Lower leg skin (tissue), 4 donors: ENCODE results near the gene PRCD. TPM values are rescaled to one million over a fixed set of nuclear protein-coding genes. Genes with fewer than 3 reads are reported as not detected.
A peak's percentile ranks its signal among the peaks of the same experiment; 100 is the strongest.

Experiments
- DNase-seq, 2 donors: peaks; one replicate each; pipeline ENCODE4 v3.0.0-alpha.2; 2019; ENCODE audit warnings: low spot score in 2 of 2
- H3K4me3 ChIP-seq: fragments of 200-600 bp; sonication (generic); 2 replicates; pipeline ENCODE4 v1.5.1; 2017; ENCODE audit warnings: mild to moderate bottlenecking, low read depth; ENCODE audit not compliant: poor library complexity, severe bottlenecking
- POLR2A ChIP-seq, 2 donors: fragments of 450-650 bp; IDR thresholded peaks; one replicate each; pipeline ENCODE4 v1.6.1; 2016 to 2017; ENCODE audit warnings: antibody characterized with exemption in 2 of 2, mild to moderate bottlenecking in 1 of 2, moderate library complexity in 1 of 2
- WGBS, 2 donors: methylation state at CpG; one replicate each; pipeline ENCODE4 v1.1.5; 2018; 5-methylcytosine and 5-hydroxymethylcytosine counted together
- intact Hi-C: fragments of 100-400 bp; cut with DNase I; formaldehyde crosslinking; loops from one replicate; pipeline ENCODE4 v1.15.0; 2023; ENCODE audit warnings: low total_unique reads
- total RNA-seq, 4 donors: library from RNA; depleted of rRNA; stranded (reverse); fragments of >200 nt; gene quantifications; one replicate each; pipeline ENCODE4 v1.1.0, GENCODE V29; 2016
- TF ChIP-seq, protein P1 (sequence below), 3 donors: fragments of 450-650 bp; IDR thresholded peaks; one replicate each; pipeline ENCODE4 v1.5.1; 2016; ENCODE audit warnings: antibody characterized with exemption in 3 of 3, mild to moderate bottlenecking in 3 of 3, moderate library complexity in 2 of 3

The PRCD gene
- total RNA-seq, 4 donors from 2014 or later: 0.42 to 7.5 (median 4.0) TPM

DNA sequence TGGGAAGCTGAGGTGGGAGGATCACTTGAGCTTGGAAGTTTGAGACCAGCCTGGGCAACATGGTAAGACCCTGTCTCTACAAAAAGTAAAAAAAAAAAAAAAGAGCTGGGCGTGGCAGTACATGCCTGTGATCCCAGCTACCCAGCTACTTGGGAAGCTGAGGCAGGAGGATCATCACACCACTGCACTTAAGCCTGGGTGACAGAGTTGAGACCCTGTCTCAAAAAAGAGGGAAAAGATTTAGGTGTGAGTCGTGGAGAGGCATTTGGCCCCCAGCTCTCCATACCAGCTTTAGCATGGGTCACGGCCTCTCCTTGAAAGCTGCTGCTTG, 26.7 kb downstream of the PRCD start:
- WGBS, 2 donors: 61 to 79% methylated on average over 3 of the region's 3 CpGs

DNA sequence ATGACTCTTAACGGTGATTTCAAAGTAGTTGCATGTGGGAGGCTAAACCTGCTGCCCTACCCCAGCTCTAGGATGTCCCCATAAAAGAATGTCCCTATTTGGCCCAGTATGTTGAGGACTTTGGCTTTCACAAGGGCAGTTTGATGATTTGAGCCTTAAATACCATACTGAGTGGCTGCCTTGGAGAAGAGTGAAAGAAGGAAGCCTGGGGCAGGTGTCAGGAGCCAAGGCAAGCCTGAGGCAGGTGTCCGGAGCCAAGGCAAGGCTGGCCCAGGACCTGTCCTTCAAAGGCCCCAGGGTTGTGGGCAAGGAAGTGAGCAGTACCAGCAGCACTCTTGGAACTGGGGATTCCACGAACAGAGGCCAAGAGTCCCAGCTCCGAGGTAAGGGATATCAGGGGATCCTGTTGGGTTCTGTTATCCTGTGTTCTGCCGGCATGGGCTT, 27.2 kb downstream of the PRCD start:
- intact Hi-C loops: no loop called here
- H3K4me3 ChIP-seq: no peak overlapping the region
- TF ChIP-seq, protein P1, sequence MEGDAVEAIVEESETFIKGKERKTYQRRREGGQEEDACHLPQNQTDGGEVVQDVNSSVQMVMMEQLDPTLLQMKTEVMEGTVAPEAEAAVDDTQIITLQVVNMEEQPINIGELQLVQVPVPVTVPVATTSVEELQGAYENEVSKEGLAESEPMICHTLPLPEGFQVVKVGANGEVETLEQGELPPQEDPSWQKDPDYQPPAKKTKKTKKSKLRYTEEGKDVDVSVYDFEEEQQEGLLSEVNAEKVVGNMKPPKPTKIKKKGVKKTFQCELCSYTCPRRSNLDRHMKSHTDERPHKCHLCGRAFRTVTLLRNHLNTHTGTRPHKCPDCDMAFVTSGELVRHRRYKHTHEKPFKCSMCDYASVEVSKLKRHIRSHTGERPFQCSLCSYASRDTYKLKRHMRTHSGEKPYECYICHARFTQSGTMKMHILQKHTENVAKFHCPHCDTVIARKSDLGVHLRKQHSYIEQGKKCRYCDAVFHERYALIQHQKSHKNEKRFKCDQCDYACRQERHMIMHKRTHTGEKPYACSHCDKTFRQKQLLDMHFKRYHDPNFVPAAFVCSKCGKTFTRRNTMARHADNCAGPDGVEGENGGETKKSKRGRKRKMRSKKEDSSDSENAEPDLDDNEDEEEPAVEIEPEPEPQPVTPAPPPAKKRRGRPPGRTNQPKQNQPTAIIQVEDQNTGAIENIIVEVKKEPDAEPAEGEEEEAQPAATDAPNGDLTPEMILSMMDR (IDR thresholded peaks at IDR 0.05): no peak
- WGBS, 2 donors: 50 to 59% methylated on average over 5 of the region's 5 CpGs
- no peak for DNase-seq

More for the DNA sequence above, 26.7 kb downstream of the PRCD start:
- no peak for DNase-seq
- TF ChIP-seq, protein P1 (IDR thresholded peaks at IDR 0.05): no peak
- TF ChIP-seq POLR2A (IDR thresholded peaks at IDR 0.05): no peak
- intact Hi-C loops: no loop called here
- no peak overlapping the region for H3K4me3 ChIP-seq

DNA sequence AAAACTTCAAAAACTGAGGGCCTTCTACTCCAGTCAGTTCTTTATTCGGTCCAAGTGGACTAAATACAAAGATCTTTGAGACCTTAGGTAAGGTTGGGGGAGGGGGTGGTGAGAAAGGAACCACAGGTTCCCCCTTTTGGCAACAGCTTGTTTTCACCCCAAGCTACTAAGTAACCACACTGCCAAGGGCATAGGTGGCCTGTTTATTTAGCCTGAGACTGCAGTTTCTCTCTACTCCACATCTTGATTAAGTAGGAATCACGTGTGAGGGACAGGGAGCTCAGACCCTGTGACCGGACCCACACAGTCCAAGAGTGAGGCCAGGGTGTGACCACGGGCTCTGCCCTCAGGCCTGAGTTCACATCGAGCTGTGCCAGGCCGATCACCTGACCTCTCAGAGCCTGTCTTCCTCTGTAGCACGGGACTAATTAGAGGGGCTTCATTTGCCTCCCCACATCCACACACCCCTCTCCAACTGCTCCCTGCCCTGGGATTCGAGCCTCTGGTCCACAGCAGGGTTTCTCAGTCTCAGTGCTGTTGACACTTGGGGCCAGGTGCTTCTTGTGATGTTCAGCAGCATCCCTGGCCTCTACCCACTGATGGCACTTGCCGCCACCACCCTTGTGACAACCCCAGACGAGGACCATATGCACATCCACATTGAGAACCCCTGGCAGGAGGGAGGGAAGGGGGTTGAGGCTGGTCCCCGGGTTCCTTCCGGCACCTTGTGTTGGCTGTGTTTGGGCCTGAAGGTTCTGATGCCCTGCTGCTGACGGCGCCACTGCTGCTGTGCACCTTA, 28.0 kb downstream of the PRCD start:
- intact Hi-C loops: no loop called here
- 47 to 63% methylated on average over 13 to 14 of the region's 14 CpGs for WGBS, 2 donors
- H3K4me3 ChIP-seq: no peak overlapping the region
- DNase-seq: peak in 1 of 2 donors; percentile 46
- TF ChIP-seq, protein P1 (IDR thresholded peaks at IDR 0.05): no peak
- TF ChIP-seq POLR2A (IDR thresholded peaks at IDR 0.05): no peak

DNA sequence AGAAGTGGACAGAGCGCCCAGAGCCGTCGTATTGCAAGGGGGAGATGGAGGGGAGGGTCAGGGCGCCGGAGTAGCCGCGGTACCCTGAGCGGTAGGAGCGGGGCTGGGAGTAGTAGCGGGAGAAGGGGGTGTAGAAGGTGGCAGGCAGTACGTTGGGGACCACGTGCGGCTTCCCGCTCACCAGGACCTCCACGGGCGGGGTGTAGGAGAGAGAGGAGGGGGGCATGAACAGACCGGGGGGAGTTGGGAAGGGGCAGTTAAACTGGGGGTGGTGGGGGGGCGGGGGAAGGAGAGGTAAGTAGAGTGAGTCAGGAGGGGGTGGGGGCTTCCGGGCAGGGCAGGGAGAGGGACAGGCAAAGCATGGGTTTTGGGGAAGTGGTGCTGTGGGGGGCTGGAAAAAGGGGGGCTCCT, 29.0 kb downstream of the PRCD start:
- intact Hi-C loops: no loop called here
- no peak for DNase-seq
- TF ChIP-seq, protein P1 (IDR thresholded peaks at IDR 0.05): no peak
- TF ChIP-seq POLR2A (IDR thresholded peaks at IDR 0.05): no peak
- no peak overlapping the region for H3K4me3 ChIP-seq
- 31 to 48% methylated on average over 17 to 19 of the region's 19 CpGs for WGBS, 2 donors

DNA sequence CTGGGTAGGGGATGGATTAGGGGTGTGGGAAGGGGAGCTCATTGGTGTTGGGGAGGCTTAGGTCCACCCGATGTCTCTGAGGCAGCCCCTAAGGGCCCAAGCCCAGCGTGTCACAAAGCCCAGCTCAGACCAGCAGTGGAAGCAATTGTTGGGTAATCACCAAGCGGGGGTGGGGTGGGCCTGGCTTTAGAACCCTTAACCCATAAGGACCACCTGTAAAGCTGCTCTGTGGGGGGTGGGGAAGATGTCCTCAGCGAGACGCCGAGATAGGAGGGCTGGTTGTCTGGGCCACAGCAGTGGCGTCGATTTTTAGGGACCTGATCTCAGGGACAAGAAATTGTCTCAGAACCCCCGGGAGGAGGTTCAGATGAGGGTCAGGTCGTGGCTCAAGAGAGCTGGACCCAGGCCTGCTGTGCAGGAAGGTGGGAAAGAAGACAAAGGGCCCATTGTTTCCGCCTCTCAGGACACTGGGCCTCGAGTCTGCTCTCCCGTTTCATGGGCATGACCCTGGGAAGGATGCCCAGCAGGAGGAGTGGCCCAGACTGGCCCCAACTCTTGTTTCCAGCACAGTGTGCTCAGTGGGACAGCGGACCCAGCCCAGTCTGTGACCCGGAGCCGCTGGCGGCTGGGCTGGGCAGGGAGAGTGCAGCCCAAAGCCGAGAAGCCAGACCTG, 29.9 kb downstream of the PRCD start:
- DNase-seq: no peak
- intact Hi-C loops: no loop called here
- no peak overlapping the region for H3K4me3 ChIP-seq
- WGBS, 2 donors: 68 to 70% methylated on average over 13 to 18 of the region's 18 CpGs
- TF ChIP-seq POLR2A (IDR thresholded peaks at IDR 0.05): no peak
- TF ChIP-seq, protein P1 (IDR thresholded peaks at IDR 0.05): no peak
